ENCODE results near the gene KDM5C. TPM values are rescaled to one million over a fixed set of nuclear protein-coding genes. Genes with fewer than 3 reads are reported as not detected.
A peak's percentile ranks its signal among the peaks of the same experiment; 100 is the strongest.

The KDM5C gene
- total and polyA plus RNA-seq, 9 of the 15 experiments (the other 6 are each of a cell fraction or from before 2014, with no cell fraction given): 0.62 to 136 (median 52.4) TPM

DNA sequence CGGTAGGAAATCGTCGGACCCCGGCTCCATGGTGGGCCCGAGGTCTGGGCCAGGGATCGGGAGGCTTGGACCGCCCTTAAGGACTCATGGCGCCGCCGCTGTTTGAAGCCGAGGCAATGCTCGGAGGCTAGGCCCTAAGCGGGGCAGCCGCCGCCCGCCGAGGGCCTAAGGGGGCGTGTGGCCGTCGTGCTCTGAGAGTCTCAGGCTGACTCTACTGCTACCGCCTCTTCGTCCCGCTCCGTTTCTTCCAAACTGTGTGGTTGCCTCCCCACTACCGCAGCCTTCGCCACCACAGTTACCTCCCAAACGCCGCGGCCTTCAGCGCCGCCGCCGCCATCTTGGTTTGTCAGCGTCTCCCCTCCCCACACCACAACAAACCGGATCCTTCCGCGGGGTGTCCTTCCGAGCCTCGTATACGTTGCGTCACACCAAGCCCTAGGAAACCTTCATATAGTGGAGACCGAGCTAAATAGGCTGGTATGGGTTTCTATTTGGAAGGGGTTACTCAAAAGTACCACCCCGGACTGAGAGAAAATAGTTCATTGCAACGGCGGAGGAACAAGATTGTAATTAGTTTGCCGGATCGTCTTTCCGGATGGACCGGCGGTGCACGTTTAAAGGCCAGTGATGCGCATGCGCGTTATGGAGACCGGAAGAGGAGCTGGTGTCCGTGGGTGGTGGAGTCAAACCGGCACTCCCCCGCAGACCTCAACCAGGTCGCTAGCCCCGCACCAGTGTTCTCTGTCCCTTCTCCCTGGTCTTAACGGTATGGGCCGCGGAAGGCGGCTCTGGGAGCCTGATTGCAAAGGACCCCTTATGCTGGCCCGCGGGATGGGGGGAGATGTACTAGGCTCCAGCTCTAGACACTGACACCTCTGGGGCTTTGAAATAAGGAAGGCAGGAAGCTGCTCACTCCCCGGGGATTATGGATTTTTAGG, at the start of gene KDM5C (continued):
- TF ChIP-seq REST (IDR thresholded peaks at IDR 0.05; ENCODE audit: borderline replicate concordance) (no peak), REST (CRISPR knock-in tag; IDR thresholded peaks at IDR 0.05; ENCODE audit: low read depth) (peak; percentile 25; the same call in 1 of the 2 replicates), EZH2 (IDR thresholded peaks at IDR 0.05; ENCODE audit: borderline replicate concordance, low read depth, low read length) (no peak), BACH1 (tag; IDR thresholded peaks at IDR 0.05) (no peak), ZNF584 (CRISPR knock-in tag; IDR thresholded peaks at IDR 0.05; ENCODE audit: low read depth) (0 out of 2 replicates have a peak, but pooled peaks have one; percentile 27), ZNF444 (CRISPR knock-in tag; IDR thresholded peaks at IDR 0.05) (no peak), ZZZ3 (IDR thresholded peaks at IDR 0.05) (peak; percentile 89), ZNF449 (CRISPR knock-in tag; IDR thresholded peaks at IDR 0.05) (no peak), BHLHE40 (IDR thresholded peaks at IDR 0.05; ENCODE audit: low read length) (peak; percentile 83), ZKSCAN3 (CRISPR knock-in tag; IDR thresholded peaks at IDR 0.05) (no peak), TAF7 (tag; IDR thresholded peaks at IDR 0.05) (peak; percentile 99), DIDO1 (tag; IDR thresholded peaks at IDR 0.05; ENCODE audit: low read depth) (peak; percentile 90), ZNF766 (CRISPR knock-in tag; conservative IDR thresholded peaks at IDR 0.05) (peak; percentile 62), CTCFL (IDR thresholded peaks at IDR 0.05; ENCODE audit: borderline replicate concordance, insufficient read depth, low read depth, low read length, poor library complexity, severe bottlenecking) (no peak)
